ENCODE results near the gene LDLRAD4.
"Not testable (repeated sequence)": the region's sequence is repeated elsewhere in the genome, so short reads cannot be mapped to it uniquely, and the experiment has no call there.

The LDLRAD4 gene

GRCh38 chr18:13464432-13465123 is 246.0 kb downstream of the LDLRAD4 start:
- no peak for DNase-seq (ENCODE audit: low read depth)

- no peak for DNase-seq (ENCODE audit: low read depth)
These were observed 246.5 kb downstream of the LDLRAD4 start for GRCh38 chr18:13465124-13465446.

GRCh38 chr18:13465476-13465875 is 246.9 kb downstream of the LDLRAD4 start:
- DNase-seq (ENCODE audit: low read depth): no peak

- no peak for DNase-seq (ENCODE audit: low read depth)
These were observed 252.1 kb downstream of the LDLRAD4 start for GRCh38 chr18:13470516-13471197.

GRCh38 chr18:13471198-13471845 is 252.8 kb downstream of the LDLRAD4 start:
- no peak for DNase-seq (ENCODE audit: low read depth)

- DNase-seq (ENCODE audit: low read depth): no peak
These were observed 253.5 kb downstream of the LDLRAD4 start for GRCh38 chr18:13471971-13472628.

GRCh38 chr18:13473751-13474150 is 255.2 kb downstream of the LDLRAD4 start:
- no peak for DNase-seq (ENCODE audit: low read depth)

- no peak for DNase-seq (ENCODE audit: low read depth)
These were observed 255.8 kb downstream of the LDLRAD4 start for GRCh38 chr18:13474336-13474735.

GRCh38 chr18:13474907-13475545 is 256.5 kb downstream of the LDLRAD4 start:
- no peak for DNase-seq (ENCODE audit: low read depth)

- DNase-seq (ENCODE audit: low read depth): not testable (repeated sequence)
These were observed 257.8 kb downstream of the LDLRAD4 start for GRCh38 chr18:13476312-13476711.

GRCh38 chr18:13477147-13477683 is 258.7 kb downstream of the LDLRAD4 start:
- no peak for DNase-seq (ENCODE audit: low read depth)

- no peak for DNase-seq (ENCODE audit: low read depth)
These were observed 262.2 kb downstream of the LDLRAD4 start for GRCh38 chr18:13480571-13481255.

GRCh38 chr18:13481331-13481730 is 262.8 kb downstream of the LDLRAD4 start:
- no peak for DNase-seq (ENCODE audit: low read depth)

- no peak for DNase-seq (ENCODE audit: low read depth)
These were observed 263.5 kb downstream of the LDLRAD4 start for GRCh38 chr18:13481820-13482617.

- DNase-seq (ENCODE audit: low read depth): no peak
These were observed 264.0 kb downstream of the LDLRAD4 start for GRCh38 chr18:13482618-13482945.

GRCh38 chr18:13483316-13484270 is 265.0 kb downstream of the LDLRAD4 start:
- DNase-seq (ENCODE audit: low read depth): no peak

- DNase-seq (ENCODE audit: low read depth): no peak
These were observed 266.6 kb downstream of the LDLRAD4 start for GRCh38 chr18:13485182-13485581.

GRCh38 chr18:13485604-13486003 is 267.0 kb downstream of the LDLRAD4 start:
- DNase-seq (ENCODE audit: low read depth): no peak

GRCh38 chr18:13486284-13486683 is 267.7 kb downstream of the LDLRAD4 start:
- DNase-seq (ENCODE audit: low read depth): no peak

- no peak for DNase-seq (ENCODE audit: low read depth)
These were observed 268.1 kb downstream of the LDLRAD4 start for GRCh38 chr18:13486686-13487085.
